Mesendoderm (in vitro differentiated cells): ENCODE data around the gene MAPK8IP1.
A peak's percentile ranks its signal among the peaks of the same experiment; 100 is the strongest.

ENCODE experiments used
- DNase-seq: peaks from one replicate; pipeline ENCODE4 v3.0.0; 2013
- H2AK5ac ChIP-seq: 2 replicates; pipeline ENCODE4 v1.6.1; 2013; ENCODE audit warnings: low read length, inconsistent platforms
- H2BK120ac ChIP-seq: 2 replicates; pipeline ENCODE4 v1.6.1; 2013; ENCODE audit warnings: low read depth, mild to moderate bottlenecking, low read length, moderate library complexity, mixed read lengths
- H2BK15ac ChIP-seq: replicated peaks from 2 replicates; pipeline ENCODE4 v1.6.1; 2013; ENCODE audit warnings: low read depth, mild to moderate bottlenecking, moderate library complexity
- H2BK5ac ChIP-seq: 2 replicates; pipeline ENCODE4 v1.6.1; 2013; ENCODE audit warnings: low read length, inconsistent platforms
- H3K18ac ChIP-seq: 2 replicates; pipeline ENCODE4 v1.6.1; 2013; ENCODE audit warnings: mild to moderate bottlenecking, low read length, mixed read lengths
- H3K23ac ChIP-seq: one replicate; pipeline ENCODE4 v1.6.1; 2013; ENCODE audit warnings: low read length
- H3K27ac ChIP-seq: 2 replicates; pipeline ENCODE4 v1.5.1; 2013; ENCODE audit warnings: low read depth, mild to moderate bottlenecking, inconsistent platforms, low read length, moderate library complexity
- H3K27me3 ChIP-seq: 2 replicates; pipeline ENCODE4 v1.6.1; 2013; ENCODE audit warnings: low read length, control low read depth, mild to moderate bottlenecking, inconsistent platforms; ENCODE audit not compliant: insufficient read depth, poor library complexity
- H3K36me3 ChIP-seq: 2 replicates; pipeline ENCODE4 v1.6.1; 2013; ENCODE audit warnings: low read length, inconsistent platforms; ENCODE audit not compliant: control insufficient read depth, insufficient read depth
- H3K4ac ChIP-seq: one replicate; pipeline ENCODE4 v1.6.1; 2013; ENCODE audit warnings: low read depth, mild to moderate bottlenecking, low read length, moderate library complexity
- H3K4me1 ChIP-seq: 2 replicates; pipeline ENCODE4 v1.6.1; 2013; ENCODE audit warnings: low read depth, low read length, inconsistent platforms; ENCODE audit not compliant: control insufficient read depth
- H3K4me2 ChIP-seq: 2 replicates; pipeline ENCODE4 v1.6.1; 2013; ENCODE audit warnings: low read length
- H3K4me3 ChIP-seq: 2 replicates; pipeline ENCODE4 v1.5.1; 2013; ENCODE audit warnings: mild to moderate bottlenecking, low read length
- H3K56ac ChIP-seq: one replicate; pipeline ENCODE4 v1.6.1; 2013; ENCODE audit warnings: low read length
- H3K79me1 ChIP-seq: 2 replicates; pipeline ENCODE4 v1.6.1; 2013; ENCODE audit warnings: low read length, inconsistent platforms
- H3K79me2 ChIP-seq: 2 replicates; pipeline ENCODE4 v1.6.1; 2013; ENCODE audit warnings: mild to moderate bottlenecking, low read length; ENCODE audit not compliant: control insufficient read depth, insufficient read depth
- H3K9ac ChIP-seq: 2 replicates; pipeline ENCODE4 v1.6.1; 2013; ENCODE audit warnings: low read length, inconsistent platforms
- H4K5ac ChIP-seq: one replicate; pipeline ENCODE4 v1.6.1; 2013; ENCODE audit warnings: low read length
- H4K8ac ChIP-seq: one replicate; pipeline ENCODE4 v1.6.1; 2013; ENCODE audit warnings: low read depth, mild to moderate bottlenecking, control low read depth, low read length, moderate library complexity
- WGBS: extraction: QIAGEN DNeasy Blood & Tissue Kit; methylation state at CpG from one replicate; pipeline ENCODE4 v1.1.7; 2013; ENCODE audit warnings: low lambda C conversion rate, missing lambda C conversion rate; ENCODE audit not compliant: insufficient coverage; ENCODE audit errors: extremely low coverage; 5-methylcytosine and 5-hydroxymethylcytosine counted together

MAPK8IP1 gene

DNA sequence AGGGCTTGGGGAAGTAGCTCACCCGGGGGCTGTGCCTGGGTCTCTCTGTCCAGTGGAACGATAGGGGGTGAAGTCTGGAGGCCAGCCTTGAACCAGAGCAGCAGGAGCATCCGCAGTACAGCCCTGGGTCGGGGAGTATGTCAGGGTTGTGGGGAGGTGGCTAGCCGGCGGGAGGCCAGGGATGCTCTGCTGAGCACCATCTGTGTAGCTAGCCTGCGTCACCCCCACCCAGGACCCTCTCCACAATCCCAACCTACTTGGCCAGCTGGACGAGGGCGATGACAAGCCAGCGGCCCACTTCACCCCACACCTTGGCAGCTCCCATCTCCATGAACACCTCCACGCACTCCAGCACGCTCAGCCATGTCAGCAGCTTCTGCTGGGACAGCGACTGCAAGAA is 30.0 kb downstream of the MAPK8IP1 start:
- Histone ChIP-seq H2BK15ac (no peak overlapping the region), H3K56ac (no peak overlapping the region), H4K8ac (no peak overlapping the region), H3K18ac (no peak overlapping the region), H3K4ac (no peak overlapping the region), H3K4me1 (peaks cover 1% of the 10 kb centered on the region), H2BK120ac (no peak overlapping the region), H3K27ac (no peak overlapping the region), H2BK5ac (no peak overlapping the region), H3K4me2 (no peak overlapping the region), H3K27me3 (no peaks in the 10 kb centered on the region), H2AK5ac (no peak overlapping the region), H3K36me3 (peaks cover 3% of the 10 kb centered on the region), H4K5ac (no peak overlapping the region), H3K79me1 (no peaks in the 10 kb centered on the region), H3K23ac (no peak overlapping the region), H3K9ac (no peak overlapping the region), H3K4me3 (no peak overlapping the region), H3K79me2 (no peaks in the 10 kb centered on the region)
- no peak for DNase-seq
- no CpG with 5 or more reads among the region's 13 CpGs for WGBS

DNA sequence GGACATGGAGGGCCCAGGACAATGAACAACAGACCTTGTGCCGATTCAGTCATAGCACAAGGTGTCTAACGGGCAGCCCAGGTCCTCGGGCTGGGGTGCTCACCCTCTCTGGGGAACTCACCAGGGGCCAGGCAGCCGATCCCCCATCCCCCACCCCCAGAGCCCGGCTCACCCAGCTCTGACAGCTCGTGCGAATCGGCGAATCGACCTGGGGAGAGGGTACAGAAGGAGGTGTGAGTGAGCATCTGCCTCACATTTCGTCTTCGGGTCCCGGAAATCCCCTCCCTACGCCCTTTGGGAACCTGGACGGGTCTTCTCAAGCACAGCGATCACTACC is 31.8 kb downstream of the MAPK8IP1 start:
- Histone ChIP-seq H3K18ac (no peak overlapping the region), H2AK5ac (no peak overlapping the region), H4K5ac (no peak overlapping the region), H3K4me2 (peak overlapping the region; percentile 52), H3K9ac (peak overlapping the region; percentile 72), H2BK120ac (no peak overlapping the region), H3K56ac (peak overlapping the region; percentile 81), H2BK5ac (no peak overlapping the region), H3K79me2 (no peaks in the 10 kb centered on the region), H4K8ac (no peak overlapping the region), H3K79me1 (no peaks in the 10 kb centered on the region), H3K27ac (peak overlapping the region; percentile 69), H3K23ac (no peak overlapping the region), H3K36me3 (peaks cover 3% of the 10 kb centered on the region), H3K4me3 (peak overlapping the region; percentile 60), H3K4me1 (peaks cover 1% of the 10 kb centered on the region), H3K4ac (peak overlapping the region; percentile 4), H2BK15ac (no peak overlapping the region), H3K27me3 (no peaks in the 10 kb centered on the region)
- WGBS: no CpG with 5 or more reads among the region's 16 CpGs
- DNase-seq: no peak

DNA sequence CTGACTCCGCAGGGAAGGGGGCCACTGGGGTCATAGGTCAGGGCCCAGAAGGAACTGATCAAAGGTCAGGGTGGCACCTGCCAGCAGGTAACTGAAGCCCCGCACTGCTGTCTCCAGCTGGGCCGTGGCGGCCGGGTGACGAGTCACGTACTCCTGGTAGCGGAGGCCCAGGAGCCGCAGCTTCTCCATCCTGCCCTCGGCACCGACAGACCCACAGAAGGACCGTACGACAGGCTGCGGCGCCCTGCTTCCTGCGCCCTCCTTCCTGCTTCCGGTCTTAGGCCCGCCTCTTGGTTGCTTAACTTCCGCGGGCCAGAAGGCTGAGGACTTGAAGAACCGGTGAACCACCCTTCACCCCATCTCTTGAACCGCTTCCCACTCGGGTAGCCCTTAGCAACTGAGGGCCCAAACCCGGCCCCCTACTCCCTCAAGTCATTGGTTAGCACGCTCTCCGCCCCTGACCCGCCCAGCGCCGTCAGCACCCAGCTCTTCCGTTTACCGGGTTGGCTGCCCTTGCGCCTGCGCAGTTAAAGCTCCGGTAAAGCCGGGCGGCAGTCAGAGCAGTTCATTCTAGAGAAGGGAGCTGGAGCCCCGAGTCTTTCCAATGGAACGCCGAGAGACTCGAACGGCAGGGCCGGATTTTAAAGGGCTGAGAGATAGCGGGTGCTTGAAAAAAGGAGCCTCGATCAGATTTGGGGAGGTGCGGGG is 32.3 kb downstream of the MAPK8IP1 start, which contains the start of gene PEX16:
Gene PEX16, minus strand, starts transcription at position 255 of the 708 bp plus-strand sequence. Its CDS starts 66 bp downstream, at position 189.
- H3K27ac ChIP-seq: peak within 1 kb of the TSS; percentile 69
- H3K4ac ChIP-seq: peak within 1 kb of the TSS; percentile 21
- peak within 1 kb of the TSS; percentile 93 for H3K9ac ChIP-seq
- no peak within 1 kb of the TSS for H4K8ac ChIP-seq
- H3K27me3 ChIP-seq: no peaks in the 10 kb centered on the region
- DNase-seq: peak; percentile 98
- H3K79me2 ChIP-seq: no peaks in the 10 kb centered on the region
- H3K23ac ChIP-seq: peak within 1 kb of the TSS; percentile 59
- H3K56ac ChIP-seq: peak within 1 kb of the TSS; percentile 92
- no CpG with 5 or more reads among the region's 45 CpGs for WGBS
- H3K4me2 ChIP-seq: peak within 1 kb of the TSS; percentile 94
- peak within 1 kb of the TSS; percentile 47 for H2BK5ac ChIP-seq
- H3K79me1 ChIP-seq: no peaks in the 10 kb centered on the region
- no peak within 1 kb of the TSS for H4K5ac ChIP-seq
- peak within 1 kb of the TSS; percentile 87 for H3K4me3 ChIP-seq
- peaks cover 3% of the 10 kb centered on the region for H3K36me3 ChIP-seq
- H2BK15ac ChIP-seq: no peak within 1 kb of the TSS
- no peak within 1 kb of the TSS for H3K18ac ChIP-seq
- H2AK5ac ChIP-seq: no peak within 1 kb of the TSS
- no peak within 1 kb of the TSS for H2BK120ac ChIP-seq
- H3K4me1 ChIP-seq: peaks cover 1% of the 10 kb centered on the region

DNA sequence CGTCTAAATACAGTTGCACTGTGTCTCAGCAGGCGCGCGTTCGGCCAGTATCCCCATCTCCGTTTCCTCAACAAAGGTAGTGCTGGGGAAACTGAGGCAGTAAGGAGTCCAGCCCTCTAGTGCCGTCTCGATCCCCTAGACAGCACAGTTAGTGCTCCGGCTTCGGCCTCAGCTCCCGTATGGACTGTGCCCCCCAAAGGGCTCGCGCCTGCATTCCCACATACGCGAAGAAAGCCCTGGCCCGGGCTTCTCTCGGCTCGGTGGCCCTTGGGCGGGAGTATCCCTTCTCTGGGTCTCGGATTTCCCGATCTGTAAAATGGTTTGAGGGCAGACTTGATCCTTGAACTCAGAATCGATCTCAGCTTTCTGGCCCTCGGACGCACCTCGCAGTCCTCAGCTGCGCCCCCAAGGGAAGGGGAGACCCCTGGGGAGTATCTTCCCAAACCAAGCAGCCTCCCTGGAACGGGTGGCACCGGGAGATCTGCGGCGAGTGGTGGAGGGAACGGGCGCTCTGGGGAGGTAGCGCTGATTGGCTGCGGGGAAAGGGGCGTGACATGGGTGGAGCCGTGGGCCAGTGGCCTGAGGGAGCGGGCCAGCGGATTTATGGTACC is 33.0 kb downstream of the MAPK8IP1 start:
- Histone ChIP-seq H2AK5ac (no peak overlapping the region), H2BK5ac (peak overlapping the region; percentile 47), H3K4me1 (peaks cover 1% of the 10 kb centered on the region), H3K23ac (peak overlapping the region; percentile 59), H4K8ac (no peak overlapping the region), H3K18ac (no peak overlapping the region), H2BK15ac (no peak overlapping the region), H3K4me3 (peak overlapping the region; percentile 87), H4K5ac (no peak overlapping the region), H2BK120ac (no peak overlapping the region), H3K79me1 (no peaks in the 10 kb centered on the region), H3K4me2 (peak overlapping the region; percentile 94), H3K36me3 (peaks cover 1% of the 10 kb centered on the region), H3K27ac (peak overlapping the region; percentile 65), H3K9ac (peak overlapping the region; percentile 93), H3K79me2 (no peaks in the 10 kb centered on the region), H3K4ac (peak overlapping the region; percentile 21), H3K56ac (peak overlapping the region; percentile 92), H3K27me3 (no peaks in the 10 kb centered on the region)
- WGBS: no CpG with 5 or more reads among the region's 38 CpGs
- peak; percentile 73 for DNase-seq

DNA sequence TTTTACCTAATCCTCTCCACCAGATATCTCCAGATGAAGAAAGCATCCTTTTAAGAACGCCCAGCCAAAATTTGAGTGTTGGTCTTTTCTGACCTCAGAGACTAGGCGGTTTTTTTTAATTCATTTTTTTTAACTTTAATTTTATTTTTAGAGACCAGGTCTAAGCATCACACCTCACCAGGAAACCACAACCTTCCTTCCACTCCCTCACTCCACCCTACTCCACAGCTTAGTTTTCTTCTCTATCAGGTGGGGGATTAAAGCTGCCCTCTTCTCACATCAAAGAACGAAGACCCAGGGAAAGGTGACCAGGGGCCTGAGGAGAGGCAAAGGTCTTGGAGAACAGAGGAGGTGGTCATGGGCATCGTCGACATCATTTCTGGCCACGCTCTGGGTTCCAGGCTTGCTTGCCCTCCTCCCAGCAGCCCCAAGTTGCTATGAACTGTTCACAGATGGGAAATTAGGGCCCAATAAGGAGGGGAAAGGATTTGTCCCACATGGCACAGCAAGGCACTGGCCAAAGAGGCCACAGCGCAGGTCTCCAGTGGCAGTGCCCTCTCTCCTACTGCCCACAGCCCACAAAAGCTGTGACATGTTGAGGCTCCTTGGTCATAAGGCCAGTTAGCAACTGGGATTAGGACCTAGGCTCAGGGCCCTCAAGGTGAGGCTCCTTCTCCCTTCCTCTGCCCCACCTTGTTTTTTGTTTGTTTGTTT is 33.7 kb downstream of the MAPK8IP1 start:
- Histone ChIP-seq H2AK5ac (no peak overlapping the region), H3K27me3 (no peaks in the 10 kb centered on the region), H3K79me1 (no peaks in the 10 kb centered on the region), H2BK5ac (no peak overlapping the region), H3K56ac (no peak overlapping the region), H3K79me2 (no peaks in the 10 kb centered on the region), H2BK15ac (no peak overlapping the region), H3K4me2 (no peak overlapping the region), H3K27ac (no peak overlapping the region), H4K8ac (no peak overlapping the region), H3K36me3 (no peaks in the 10 kb centered on the region), H2BK120ac (no peak overlapping the region), H3K9ac (no peak overlapping the region), H3K18ac (no peak overlapping the region), H3K4me1 (peaks cover 1% of the 10 kb centered on the region), H3K23ac (no peak overlapping the region), H3K4me3 (no peak overlapping the region), H3K4ac (no peak overlapping the region), H4K5ac (no peak overlapping the region)
- WGBS: no CpG with 5 or more reads among the region's 7 CpGs
- no peak for DNase-seq
